Activated T-helper 9 cell treated with anti-CD3 and anti-CD28 coated beads, Interleukin-2, amount 50 U/mL, for 16 hours (primary cell): Measurements from ENCODE around the gene ESCO1.

Experiments used
- DNase-seq: peaks from one replicate; pipeline ENCODE4 v3.0.0-alpha.2; 2020; ENCODE audit warnings: low read depth

Gene ESCO1

GRCh38 chr18:21489919-21490495 lies 110.5 kb downstream of the ESCO1 start:
- DNase-seq = no peak

DNA sequence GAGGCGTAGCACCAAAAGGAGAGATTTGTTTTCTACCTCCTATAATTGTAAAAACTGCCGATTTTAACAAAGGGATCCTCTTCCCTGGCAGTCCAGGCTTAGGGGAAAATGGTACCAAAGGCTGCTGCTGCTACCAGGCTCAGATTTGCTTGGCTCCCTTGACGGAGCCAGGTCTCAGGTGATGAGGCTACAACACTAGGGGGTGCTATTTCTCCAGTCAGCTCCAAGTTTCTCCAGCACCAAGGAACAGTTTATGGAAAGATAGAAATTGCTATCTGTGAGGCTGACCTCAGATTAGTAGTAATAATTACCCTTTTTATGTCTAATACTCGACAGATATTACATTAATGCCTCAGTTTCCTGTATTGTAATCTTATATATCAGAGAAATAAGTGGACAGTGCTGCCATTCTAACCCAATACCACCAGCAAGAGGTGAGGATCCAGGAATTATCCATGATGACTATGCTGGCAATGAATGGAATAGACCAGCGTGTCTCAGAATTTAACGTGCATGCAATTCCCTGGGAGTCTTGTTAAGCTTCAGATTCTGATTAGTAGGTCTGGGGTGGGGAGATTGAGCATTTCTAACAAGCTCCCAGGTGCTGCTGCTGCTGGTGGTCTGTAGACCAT lies 111.3 kb downstream of the ESCO1 start:
- no peak for DNase-seq

- no peak for DNase-seq
Observed at GRCh38 chr18:21486905-21487437, 113.5 kb downstream of the ESCO1 start.

DNA sequence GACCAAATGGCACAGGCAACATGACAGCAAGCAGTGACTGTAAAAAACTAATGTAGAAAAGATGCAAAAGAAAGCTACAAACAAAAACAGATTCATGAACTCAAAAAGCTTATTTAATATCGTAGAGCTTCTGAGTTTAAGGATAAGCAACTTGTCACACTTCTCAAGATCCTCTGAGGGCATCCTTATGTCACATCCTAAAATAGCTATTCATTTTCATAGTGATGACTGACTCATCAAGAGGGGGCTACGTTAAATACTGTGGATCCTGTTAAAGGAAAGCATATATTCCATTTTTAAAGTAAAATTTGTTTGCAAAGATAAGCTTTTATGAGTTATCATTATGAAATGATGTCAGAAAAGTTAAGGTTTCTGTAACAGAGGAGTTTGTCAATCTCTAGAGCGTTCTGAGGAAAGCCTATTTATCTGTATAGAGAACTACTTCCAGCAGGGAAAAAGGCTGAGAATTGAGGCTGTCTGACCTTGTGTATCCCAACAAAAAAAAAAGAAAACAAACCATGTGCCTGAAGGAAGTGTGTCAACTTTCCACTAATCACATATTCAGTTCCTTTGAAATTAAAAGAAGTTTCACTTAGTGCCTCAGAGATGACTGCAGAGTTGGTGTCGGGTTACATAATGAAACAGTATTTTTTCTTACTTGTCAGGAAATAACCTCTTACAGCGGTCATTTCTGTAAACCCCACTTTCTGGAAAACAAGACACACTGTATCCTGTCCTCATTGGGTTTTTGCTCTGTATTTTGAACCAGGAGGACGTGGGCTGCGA lies 115.5 kb downstream of the ESCO1 start:
- DNase-seq = no peak

- DNase-seq = no peak
Observed at GRCh38 chr18:21483051-21483450, 117.5 kb downstream of the ESCO1 start.

GRCh38 chr18:21481739-21482138 lies 118.8 kb downstream of the ESCO1 start:
- no peak for DNase-seq

DNA sequence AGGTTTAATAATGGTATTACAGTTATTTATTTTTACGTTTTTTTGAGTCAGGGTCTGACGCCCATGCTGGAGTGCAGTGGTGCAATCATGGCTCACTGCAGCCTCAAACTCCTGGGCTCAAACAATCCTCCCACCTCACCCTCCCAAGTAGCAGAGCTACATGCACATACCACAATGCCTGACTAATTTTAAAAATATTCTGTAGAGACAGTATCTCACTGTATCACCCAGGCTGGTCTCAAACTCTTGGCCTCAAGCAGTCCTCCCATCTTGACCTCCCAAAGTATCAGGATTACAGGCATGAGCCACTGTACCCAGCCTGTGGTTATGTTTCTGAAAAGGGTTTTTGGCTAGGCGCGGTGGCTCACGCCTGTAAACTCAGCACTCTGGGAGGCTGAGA lies 120.8 kb downstream of the ESCO1 start:
- no peak for DNase-seq
